Naive thymus-derived CD4-positive, alpha-beta T cell (primary cell): ENCODE results near the gene TOR1AIP1. TPM values are rescaled to one million over a fixed set of nuclear protein-coding genes. Genes with fewer than 3 reads are reported as not detected.
"Not testable (repeated sequence)": the region's sequence is repeated elsewhere in the genome, so short reads cannot be mapped to it uniquely, and the experiment has no call there.

Experiments
- ATAC-seq: fragments of 150-1000 bp; cut with Tn5 transposase; 2 replicates; pipeline ENCODE4 v1.10.0; 2021; ENCODE audit warnings: mild to moderate bottlenecking, moderate library complexity
- CTCF ChIA-PET: fragments of 350-600 bp; sonication (Branson Sonifier 250); formaldehyde crosslinking; loops from one replicate; lab custom pipeline; 2021; ENCODE audit warnings: antibody characterized with exemption; lab: Charles Lee
- POLR2A ChIA-PET: fragments of 350-600 bp; sonication (Branson Sonifier 250); formaldehyde crosslinking; loops from one replicate; lab custom pipeline; 2021; ENCODE audit warnings: antibody characterized with exemption, inconsistent platforms; lab: Charles Lee
- DNase-seq, 9 donors: peaks; one replicate each; pipeline versions ENCODE4 v3.0.0 to v3.0.0-alpha.2; 2020 to 2022; ENCODE audit warnings: mixed read lengths in 1 of 9
- H3K27ac ChIP-seq: one replicate; pipeline ENCODE4 v1.7.0; 2013; ENCODE audit warnings: mild to moderate bottlenecking, low read depth, low read length, moderate library complexity
- H3K27me3 ChIP-seq, 2 donors: one replicate each; pipeline ENCODE4 v1.7.0; 2013; ENCODE audit warnings: low read length in 2 of 2, mild to moderate bottlenecking in 2 of 2, moderate library complexity in 2 of 2; ENCODE audit not compliant: control insufficient read depth in 2 of 2, insufficient read depth in 2 of 2
- H3K36me3 ChIP-seq, 3 experiments: 1 replicate in 2 of 3; 2 replicates in 1 of 3; pipeline ENCODE4 v1.7.0; 2013; ENCODE audit warnings: low read length in 3 of 3, mild to moderate bottlenecking in 3 of 3, moderate library complexity in 1 of 3; ENCODE audit not compliant: insufficient read depth in 3 of 3, control insufficient read depth in 2 of 3
- H3K4me1 ChIP-seq, 2 donors: one replicate each; pipeline ENCODE4 v1.7.0; 2013; ENCODE audit warnings: low read length in 2 of 2, mild to moderate bottlenecking in 2 of 2, moderate library complexity in 1 of 2; ENCODE audit not compliant: control insufficient read depth in 2 of 2, insufficient read depth in 2 of 2
- H3K4me3 ChIP-seq: 2 replicates; pipeline ENCODE4 v1.7.0; 2013; ENCODE audit warnings: mild to moderate bottlenecking, low read length
- H3K9me3 ChIP-seq, 3 experiments: 1 replicate in 2 of 3; 2 replicates in 1 of 3; pipeline ENCODE4 v1.7.0; 2013; ENCODE audit warnings: low read length in 3 of 3; ENCODE audit not compliant: control insufficient read depth in 2 of 3
- H3K27ac Mint-ChIP-seq, 9 donors: one replicate each; pipeline ENCODE4 v1.8.0; 2020 to 2022; ENCODE audit warnings: mixed read lengths in 9 of 9, mild to moderate bottlenecking in 8 of 9, moderate library complexity in 5 of 9, inconsistent platforms in 2 of 9
- H3K27me3 Mint-ChIP-seq, 5 donors: one replicate each; pipeline ENCODE4 v1.8.0; 2021 to 2022; ENCODE audit warnings: mixed read lengths in 5 of 5, mild to moderate bottlenecking in 1 of 5
- H3K36me3 Mint-ChIP-seq, 5 donors: one replicate each; pipeline ENCODE4 v1.8.0; 2020 to 2022; ENCODE audit warnings: mixed read lengths in 5 of 5, mild to moderate bottlenecking in 3 of 5, inconsistent platforms in 1 of 5
- H3K4me1 Mint-ChIP-seq, 7 donors: one replicate each; pipeline ENCODE4 v1.8.0; 2020 to 2022; ENCODE audit warnings: mixed read lengths in 7 of 7, mild to moderate bottlenecking in 3 of 7, inconsistent platforms in 1 of 7
- H3K4me3 Mint-ChIP-seq, 10 donors: one replicate each; pipeline ENCODE4 v1.8.0; 2020 to 2022; ENCODE audit warnings: mild to moderate bottlenecking in 10 of 10, mixed read lengths in 10 of 10, moderate library complexity in 6 of 10, inconsistent platforms in 2 of 10
- H3K9me3 Mint-ChIP-seq, 11 donors: one replicate each; pipeline ENCODE4 v1.8.0; 2020 to 2022; ENCODE audit warnings: mixed read lengths in 11 of 11, mild to moderate bottlenecking in 4 of 11, inconsistent platforms in 1 of 11, moderate library complexity in 1 of 11
- intact Hi-C, 2 donors: fragments of 100-400 bp; cut with micrococcal nuclease; formaldehyde crosslinking; loops; one replicate each; pipeline ENCODE4 v1.15.1; 2023
- polyA plus RNA-seq, 2 donors: library from polyadenylated mRNA; unstranded; fragments of 300-500 nt; fragmentation: Illumina TruSeq; gene quantifications; one replicate each; pipeline ENCODE4 v1.2.3, GENCODE V29; 2021
- total RNA-seq, 6 experiments: library from RNA in 5 of 6; stranded (reverse) in 5 of 6; gene quantifications; 1 replicate in 5 of 6; 2 replicates in 1 of 6; pipeline ENCODE4 v1.2.3 and lab custom pipeline; 2021 to 2026

The TOR1AIP1 gene, protein sequence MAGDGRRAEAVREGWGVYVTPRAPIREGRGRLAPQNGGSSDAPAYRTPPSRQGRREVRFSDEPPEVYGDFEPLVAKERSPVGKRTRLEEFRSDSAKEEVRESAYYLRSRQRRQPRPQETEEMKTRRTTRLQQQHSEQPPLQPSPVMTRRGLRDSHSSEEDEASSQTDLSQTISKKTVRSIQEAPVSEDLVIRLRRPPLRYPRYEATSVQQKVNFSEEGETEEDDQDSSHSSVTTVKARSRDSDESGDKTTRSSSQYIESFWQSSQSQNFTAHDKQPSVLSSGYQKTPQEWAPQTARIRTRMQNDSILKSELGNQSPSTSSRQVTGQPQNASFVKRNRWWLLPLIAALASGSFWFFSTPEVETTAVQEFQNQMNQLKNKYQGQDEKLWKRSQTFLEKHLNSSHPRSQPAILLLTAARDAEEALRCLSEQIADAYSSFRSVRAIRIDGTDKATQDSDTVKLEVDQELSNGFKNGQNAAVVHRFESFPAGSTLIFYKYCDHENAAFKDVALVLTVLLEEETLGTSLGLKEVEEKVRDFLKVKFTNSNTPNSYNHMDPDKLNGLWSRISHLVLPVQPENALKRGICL
- total RNA-seq, result 10 to 100 TPM; 47.4 to 88.6 (median 59.5) TPM
- 10 to 100 TPM; 58.5 to 74.3 TPM for polyA plus RNA-seq
- total RNA-seq (lab: John Stamatoyannopoulos, UW), result 146 reads per million, percentile 90 among the genes with 10 or more reads in this experiment

DNA sequence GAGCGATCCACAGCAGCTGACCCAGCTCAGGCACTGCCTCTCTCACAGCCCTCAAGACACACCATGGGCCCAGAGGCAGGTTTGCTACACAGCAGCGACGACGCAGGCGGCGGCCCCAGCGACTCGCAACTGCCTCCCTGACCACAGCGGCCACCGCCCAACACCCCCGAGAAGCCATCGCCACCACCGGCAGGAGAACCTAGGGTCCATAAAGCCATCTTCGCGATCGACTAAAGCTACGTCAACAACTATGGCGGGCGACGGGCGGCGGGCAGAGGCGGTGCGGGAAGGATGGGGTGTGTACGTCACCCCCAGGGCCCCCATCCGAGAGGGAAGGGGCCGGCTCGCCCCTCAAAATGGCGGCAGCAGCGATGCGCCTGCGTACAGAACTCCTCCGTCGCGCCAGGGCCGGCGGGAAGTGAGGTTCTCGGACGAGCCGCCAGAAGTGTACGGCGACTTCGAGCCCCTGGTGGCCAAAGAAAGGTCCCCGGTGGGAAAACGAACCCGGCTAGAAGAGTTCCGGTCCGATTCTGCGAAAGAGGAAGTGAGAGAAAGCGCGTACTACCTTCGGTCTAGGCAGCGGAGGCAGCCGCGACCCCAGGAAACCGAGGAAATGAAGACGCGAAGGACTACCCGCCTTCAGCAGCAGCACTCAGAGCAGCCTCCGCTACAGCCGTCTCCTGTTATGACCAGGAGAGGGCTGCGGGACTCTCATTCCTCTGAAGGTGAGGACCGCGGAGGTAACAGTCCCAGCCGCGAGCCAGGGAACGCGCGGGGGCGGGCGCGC is at the start of gene TOR1AIP1:
TOR1AIP1 (plus strand) TSS at position 33 of the 787 bp plus-strand sequence; CDS start at position 251, 218 bp downstream.
- peak; percentile 87 for ATAC-seq
- Histone ChIP-seq H3K9me3 (no peaks in the 10 kb centered on the region), H3K4me1 (peaks cover 27 to 37% of the 10 kb centered on the region in 2 donors), H3K4me3 (peak within 1 kb of the TSS; percentile 96), H3K27ac (peak within 1 kb of the TSS; percentile 98), H3K36me3 (peaks cover 0 to 30% (median 12%) of the 10 kb centered on the region in 3 experiments), H3K27me3 (no peaks in the 10 kb centered on the region)
- peak within 1 kb of the TSS; percentile 99 to 100 (median 100) for H3K27ac Mint-ChIP-seq
- H3K36me3 Mint-ChIP-seq, result peaks cover 3 to 15% (median 12%) of the 10 kb centered on the region in 5 donors
- POLR2A ChIA-PET, result interaction anchor here (0.7 to 7.1 kb wide), 24 partner anchors 8 to 801 kb away, joined by 3 to 85 read pairs (median 4); partner anchors contain the start of genes ACBD6, CEP350, QSOX1 and TOR3A
- intact Hi-C loops, result loop anchor here (1.0 to 10.0 kb wide), 18 partner anchors 26 to 1225 kb away; partner anchors contain the start of genes ACBD6 (in 2 of the 2), CEP350 (in 2 of the 2), XPR1 (in 2 of the 2) and FAM20B (in 1 of the 2)
- DNase-seq, result peak; percentile 91 to 98 (median 98)
- H3K9me3 Mint-ChIP-seq, result peaks cover 0 to 2% (median 0%) of the 10 kb centered on the region in 11 donors
- peak within 1 kb of the TSS; percentile 93 to 99 (median 97) for H3K4me3 Mint-ChIP-seq
- peaks cover 27 to 79% (median 63%) of the 10 kb centered on the region in 7 donors for H3K4me1 Mint-ChIP-seq
- CTCF ChIA-PET, result interaction anchor here (0.6 to 1.6 kb wide), 5 partner anchors 16 to 176 kb away, joined by 3 to 4 read pairs (median 3); partner anchors contain the start of gene CEP350
- H3K27me3 Mint-ChIP-seq, result no peaks in the 10 kb centered on the region

- H3K9me3 ChIP-seq, ATAC-seq, H3K27me3 ChIP-seq, H3K4me3 Mint-ChIP-seq, H3K27ac ChIP-seq, POLR2A ChIA-PET, DNase-seq, intact Hi-C loops, H3K27me3 Mint-ChIP-seq, H3K36me3 ChIP-seq, H3K9me3 Mint-ChIP-seq, H3K27ac Mint-ChIP-seq, H3K4me3 ChIP-seq: not testable (repeated sequence)
- H3K4me1 ChIP-seq, result peaks cover 5 to 15% of the 10 kb centered on the region in 2 donors
- Mint-ChIP-seq H3K4me1 (peaks cover 8 to 27% (median 16%) of the 10 kb centered on the region in 7 donors), H3K36me3 (peaks cover 2 to 20% (median 8%) of the 10 kb centered on the region in 5 donors)
- CTCF ChIA-PET, result interaction anchor here (1.5 to 2.6 kb wide), 2 partner anchors 22 to 27 kb away, joined by 3 to 15 read pairs; no protein-coding TSS in a partner anchor
These were observed 45.2 kb upstream of the TOR1AIP1 start for GRCh38 chr1:179836686-179837445.

- Mint-ChIP-seq H3K4me1 (peaks cover 0 to 16% (median 0%) of the 10 kb centered on the region in 7 donors), H3K4me3 (no peak overlapping the region), H3K27me3 (no peaks in the 10 kb centered on the region), H3K9me3 (no peaks in the 10 kb centered on the region), H3K27ac (no peak overlapping the region), H3K36me3 (peaks cover 4 to 30% (median 16%) of the 10 kb centered on the region in 5 donors)
- no peak overlapping the region for H3K27ac ChIP-seq
- ATAC-seq (no peak), DNase-seq (no peak)
- H3K4me3 ChIP-seq, result no peak overlapping the region
- POLR2A ChIA-PET, result no interaction called here
- intact Hi-C loops, result no loop called here
- CTCF ChIA-PET, result interaction anchor here (1.2 kb wide), 1 partner anchor 26 kb away, joined by 3 read pairs; no protein-coding TSS in a partner anchor
- H3K9me3 ChIP-seq, result no peaks in the 10 kb centered on the region
- no peaks in the 10 kb centered on the region for H3K27me3 ChIP-seq
- peaks cover 0 to 9% (median 0%) of the 10 kb centered on the region in 3 experiments for H3K36me3 ChIP-seq
- H3K4me1 ChIP-seq, result no peaks in the 10 kb centered on the region
These were observed 42.0 kb upstream of the TOR1AIP1 start for GRCh38 chr1:179840107-179840506.

- Histone ChIP-seq H3K36me3 (peaks cover 4 to 55% (median 9%) of the 10 kb centered on the region in 3 experiments), H3K27me3 (no peaks in the 10 kb centered on the region), H3K4me1 (no peaks in the 10 kb centered on the region), H3K27ac (no peak overlapping the region), H3K9me3 (no peaks in the 10 kb centered on the region), H3K4me3 (no peak overlapping the region)
- Mint-ChIP-seq H3K4me1 (peaks cover 0 to 12% (median 3%) of the 10 kb centered on the region in 7 donors), H3K27me3 (no peaks in the 10 kb centered on the region), H3K27ac (peak overlapping the region in 1 of 9 donors; percentile 70), H3K4me3 (no peak overlapping the region), H3K36me3 (peaks cover 4 to 59% (median 25%) of the 10 kb centered on the region in 5 donors), H3K9me3 (no peaks in the 10 kb centered on the region)
- ChIA-PET POLR2A (interaction anchor here (0.7 to 1.8 kb wide), 2 partner anchors 13 to 29 kb away, joined by 4 read pairs; partner anchors contain the start of gene TOR1AIP2), CTCF (interaction anchor here (0.7 kb wide), 1 partner anchor 9 kb away, joined by 3 read pairs; no protein-coding TSS in a partner anchor)
- ATAC-seq (no peak), DNase-seq (no peak)
- intact Hi-C loops, result no loop called here
These were observed 33.9 kb upstream of the TOR1AIP1 start for GRCh38 chr1:179848233-179848632.

DNA sequence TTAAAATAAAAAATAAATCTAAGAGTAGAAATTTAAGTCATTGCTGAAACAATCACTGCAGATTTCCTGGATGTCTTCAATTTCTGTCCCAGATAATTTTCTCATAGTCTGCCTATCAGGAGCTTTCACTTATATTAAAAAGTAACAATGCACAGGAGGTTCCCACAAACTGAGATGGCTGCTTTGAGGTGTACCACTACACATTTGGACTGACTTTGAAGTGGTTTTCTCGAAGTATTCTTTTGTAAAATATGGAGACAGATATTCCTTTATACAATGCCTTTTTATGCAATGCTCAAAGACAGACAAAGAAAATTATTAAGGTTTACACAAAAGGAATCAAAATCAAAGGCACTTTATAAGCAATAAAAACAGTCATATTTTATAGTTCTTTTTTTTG is 29.0 kb upstream of the TOR1AIP1 start:
- no peaks in the 10 kb centered on the region for H3K27me3 Mint-ChIP-seq
- H3K27ac Mint-ChIP-seq, result no peak overlapping the region
- no peak overlapping the region for H3K4me3 Mint-ChIP-seq
- Histone ChIP-seq H3K36me3 (peaks cover 3 to 39% (median 4%) of the 10 kb centered on the region in 3 experiments), H3K4me3 (no peak overlapping the region), H3K27ac (no peak overlapping the region), H3K9me3 (no peaks in the 10 kb centered on the region), H3K4me1 (no peaks in the 10 kb centered on the region), H3K27me3 (no peaks in the 10 kb centered on the region)
- no peaks in the 10 kb centered on the region for H3K9me3 Mint-ChIP-seq
- no peak for DNase-seq
- H3K36me3 Mint-ChIP-seq, result peaks cover 0 to 64% (median 26%) of the 10 kb centered on the region in 5 donors
- peaks cover 0 to 14% (median 6%) of the 10 kb centered on the region in 7 donors for H3K4me1 Mint-ChIP-seq
- CTCF ChIA-PET, result interaction anchor here (0.6 to 1.5 kb wide), 4 partner anchors 14 to 627 kb away, joined by 3 to 4 read pairs (median 3); no protein-coding TSS in a partner anchor
- intact Hi-C loops, result no loop called here
- ATAC-seq, result no peak
- POLR2A ChIA-PET, result interaction anchor here (1.1 to 1.4 kb wide), 2 partner anchors 12 to 43 kb away, joined by 5 read pairs; no protein-coding TSS in a partner anchor
